Peyer's patch (tissue), 4 donors: ENCODE results near the gene C7orf57.

Source experiments
- POLR2A ChIP-seq, 2 donors: fragments of 450-650 bp; IDR thresholded peaks; one replicate each; pipeline ENCODE4 v1.5.1; 2017; ENCODE audit warnings: antibody characterized with exemption in 2 of 2, mild to moderate bottlenecking in 2 of 2, moderate library complexity in 2 of 2
- TF ChIP-seq, protein P1 (sequence below), 6 experiments: fragments of 450-650 bp in 4 of 6; fragments of 200-600 bp in 2 of 6; sonication (generic) in 1 of 6; IDR thresholded peaks; one replicate each; pipeline ENCODE4 v1.5.1; 2017 to 2019; ENCODE audit warnings: antibody characterized with exemption in 6 of 6, mild to moderate bottlenecking in 3 of 6, moderate library complexity in 1 of 6

GRCh38 chr7:48107926-48108472, 72.7 kb downstream of the C7orf57 start:
- TF ChIP-seq, protein P1, sequence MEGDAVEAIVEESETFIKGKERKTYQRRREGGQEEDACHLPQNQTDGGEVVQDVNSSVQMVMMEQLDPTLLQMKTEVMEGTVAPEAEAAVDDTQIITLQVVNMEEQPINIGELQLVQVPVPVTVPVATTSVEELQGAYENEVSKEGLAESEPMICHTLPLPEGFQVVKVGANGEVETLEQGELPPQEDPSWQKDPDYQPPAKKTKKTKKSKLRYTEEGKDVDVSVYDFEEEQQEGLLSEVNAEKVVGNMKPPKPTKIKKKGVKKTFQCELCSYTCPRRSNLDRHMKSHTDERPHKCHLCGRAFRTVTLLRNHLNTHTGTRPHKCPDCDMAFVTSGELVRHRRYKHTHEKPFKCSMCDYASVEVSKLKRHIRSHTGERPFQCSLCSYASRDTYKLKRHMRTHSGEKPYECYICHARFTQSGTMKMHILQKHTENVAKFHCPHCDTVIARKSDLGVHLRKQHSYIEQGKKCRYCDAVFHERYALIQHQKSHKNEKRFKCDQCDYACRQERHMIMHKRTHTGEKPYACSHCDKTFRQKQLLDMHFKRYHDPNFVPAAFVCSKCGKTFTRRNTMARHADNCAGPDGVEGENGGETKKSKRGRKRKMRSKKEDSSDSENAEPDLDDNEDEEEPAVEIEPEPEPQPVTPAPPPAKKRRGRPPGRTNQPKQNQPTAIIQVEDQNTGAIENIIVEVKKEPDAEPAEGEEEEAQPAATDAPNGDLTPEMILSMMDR (IDR thresholded peaks at IDR 0.05), result no peak
- no peak for TF ChIP-seq POLR2A (IDR thresholded peaks at IDR 0.05)
